Panc1 (cell line): ENCODE results near the gene KIF21B.

Source experiments
- CTCF ChIP-seq: fragments of 450-650 bp; IDR thresholded peaks from 2 replicates; pipeline ENCODE4 v1.5.1; 2017; ENCODE audit warnings: mild to moderate bottlenecking
- SIN3A ChIP-seq: IDR thresholded peaks from 2 replicates; pipeline ENCODE4 v1.6.1; 2012; ENCODE audit warnings: low read depth, mild to moderate bottlenecking, low read length, moderate library complexity, borderline replicate concordance; ENCODE audit not compliant: insufficient read depth

GRCh38 chr1:201034671-201035070 lies 11.2 kb upstream of the KIF21B start:
- TF ChIP-seq CTCF (no peak), SIN3A (no peak)
